NCI-H2107 treated with DMSO at 0.1 percent for 48 hours (cell line): Measurements from ENCODE around the gene C18orf63.

Experiments
- DNase-seq: peaks from one replicate; lab custom pipeline; 2025; ENCODE audit not compliant: unreplicated experiment; lab: John Stamatoyannopoulos, UW

Gene C18orf63

DNA sequence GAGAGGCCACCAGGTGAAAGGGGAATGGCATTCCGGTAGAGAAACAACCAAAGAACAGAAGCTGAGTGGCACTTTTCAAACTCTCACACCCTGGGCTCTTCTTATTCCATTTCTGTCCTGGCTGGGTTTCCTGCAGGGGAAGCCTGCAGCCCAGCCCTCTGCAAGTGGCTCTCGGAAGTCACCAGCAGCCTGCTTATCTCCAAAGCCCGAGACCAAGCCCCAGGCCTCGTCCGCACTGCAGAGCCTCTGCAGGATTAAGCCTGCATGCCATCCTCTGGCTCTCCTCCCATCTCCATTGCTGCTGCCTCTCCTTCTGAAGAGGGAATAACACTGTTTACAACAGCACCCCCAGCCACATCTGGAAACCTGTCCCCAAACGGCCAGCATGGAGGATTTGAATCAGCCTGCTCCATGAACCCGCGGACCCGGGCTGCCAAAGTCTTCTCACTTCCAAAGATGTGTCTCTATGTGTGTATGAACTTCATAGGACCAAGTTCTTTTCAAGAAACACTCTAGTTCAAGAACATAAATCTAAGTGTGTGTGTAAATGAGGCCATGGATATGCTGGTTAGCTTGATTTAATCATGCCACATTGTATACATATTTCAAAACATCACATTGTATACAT lies 87.3 kb downstream of the C18orf63 start:
- no peak for DNase-seq

DNA sequence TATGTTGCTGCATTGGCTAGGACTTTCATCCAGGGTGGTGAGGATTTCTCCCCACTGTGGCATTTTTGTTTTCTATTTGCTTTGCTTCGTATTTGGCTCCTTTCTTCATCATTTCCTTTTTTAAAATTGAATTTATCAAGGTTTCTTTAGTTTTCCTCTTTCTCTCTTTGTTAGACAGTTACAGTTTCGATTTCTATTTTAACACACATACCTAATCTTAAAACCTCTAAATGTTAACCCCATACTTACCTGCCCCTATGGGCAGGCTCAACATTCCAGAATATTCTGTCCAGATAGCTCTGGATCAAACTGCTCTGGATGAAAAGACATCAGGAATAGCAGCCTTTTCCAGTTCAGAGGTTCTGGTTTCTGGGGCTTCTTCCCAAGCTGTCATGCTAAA lies 92.2 kb downstream of the C18orf63 start:
- no peak for DNase-seq
